Suppressor macrophage treated with lipopolysaccharide for 1 hour (primary cell): ENCODE measurements around the gene POLE4.

Experiments used
- DNase-seq, 3 donors: peaks; one replicate each; pipeline ENCODE4 v3.0.0-alpha.2; 2020 to 2022

Gene POLE4

GRCh38 chr2:74958274-74959105, at the start of gene POLE4:
Gene POLE4 (plus strand): TSS chr2:74958643. CDS start chr2:74958680, 37 bp downstream.
- DNase-seq, result peak; percentile 83 to 94 (median 92)

- no peak for DNase-seq
Measured at GRCh38 chr2:74908748-74909444, 49.5 kb upstream of the POLE4 start.

- no peak for DNase-seq
Measured at GRCh38 chr2:74910245-74910644, 48.2 kb upstream of the POLE4 start.

- no peak for DNase-seq
Measured at GRCh38 chr2:74911061-74911460, 47.4 kb upstream of the POLE4 start.

GRCh38 chr2:74915743-74916142, 42.7 kb upstream of the POLE4 start:
- peak; percentile 58 to 63 (median 60) for DNase-seq

- DNase-seq, result no peak
Measured at GRCh38 chr2:74916394-74916793, 42.0 kb upstream of the POLE4 start.

- no peak for DNase-seq
Measured at GRCh38 chr2:74917702-74918619, 40.5 kb upstream of the POLE4 start.

- peak; percentile 69 to 76 (median 74) for DNase-seq
Measured at GRCh38 chr2:74919827-74920226, 38.6 kb upstream of the POLE4 start.

- no peak for DNase-seq
Measured at GRCh38 chr2:74921236-74921736, 37.2 kb upstream of the POLE4 start.

GRCh38 chr2:74922592-74923227, 35.7 kb upstream of the POLE4 start:
- peak; percentile 66 to 88 (median 87) for DNase-seq

- no peak for DNase-seq
Measured at GRCh38 chr2:74924463-74925265, 33.8 kb upstream of the POLE4 start.

GRCh38 chr2:74925361-74925786, 33.1 kb upstream of the POLE4 start:
- DNase-seq, result no peak

- DNase-seq, result no peak
Measured at GRCh38 chr2:74927621-74928020, 30.8 kb upstream of the POLE4 start.

- no peak for DNase-seq
Measured at GRCh38 chr2:74930811-74931486, 27.5 kb upstream of the POLE4 start.

GRCh38 chr2:74931940-74932339, 26.5 kb upstream of the POLE4 start:
- DNase-seq, result no peak

GRCh38 chr2:74935975-74936391, 22.5 kb upstream of the POLE4 start:
- DNase-seq, result no peak

- DNase-seq, result no peak
Measured at GRCh38 chr2:74937221-74937880, 21.1 kb upstream of the POLE4 start.

GRCh38 chr2:74938264-74938663, 20.2 kb upstream of the POLE4 start:
- DNase-seq, result no peak

- no peak for DNase-seq
Measured at GRCh38 chr2:74939919-74940812, 18.3 kb upstream of the POLE4 start.
